ENCODE measurements around the gene SLC2A11.

The SLC2A11 gene

GRCh38 chr22:23875801-23876200, 18.1 kb downstream of the SLC2A11 start:
- Histone ChIP-seq H3F3A (ENCODE audit: insufficient read depth) (no peaks in the 10 kb centered on the region), H3K9me2 (replicated peaks; ENCODE audit: insufficient read depth, low read length) (no peaks in the 10 kb centered on the region), H3K36me3 (ENCODE audit: low read length) (no peaks in the 10 kb centered on the region), H3K27me3 (ENCODE audit: low read length) (no peaks in the 10 kb centered on the region), H2AFZ (ENCODE audit: low read depth, low read length, severe bottlenecking) (no peak overlapping the region), H3K9me3 (ENCODE audit: insufficient read depth, low read length) (no peaks in the 10 kb centered on the region), H3K79me2 (ENCODE audit: insufficient read depth, low read length) (no peaks in the 10 kb centered on the region), H3K27ac (ENCODE audit: low read depth, low read length) (no peak overlapping the region), H3K4me3 (ENCODE audit: insufficient read depth, low read length, poor library complexity, severe bottlenecking) (no peak overlapping the region), H4K20me1 (ENCODE audit: low read depth, low read length) (no peaks in the 10 kb centered on the region), H3K4me2 (ENCODE audit: low read depth, low read length, poor library complexity, severe bottlenecking) (no peak overlapping the region), H3K9ac (ENCODE audit: low read length) (no peak overlapping the region)
- TF ChIP-seq CTCF (IDR thresholded peaks at IDR 0.05; ENCODE audit: insufficient read depth, low read length, poor library complexity, severe bottlenecking), result no peak
- no peak for TF ChIP-seq EZH2phosphoT487 (conservative IDR thresholded peaks at IDR 0.05; ENCODE audit: low read length)

GRCh38 chr22:23877566-23877965, 19.9 kb downstream of the SLC2A11 start:
- H3K36me3 ChIP-seq (ENCODE audit: low read length), result no peaks in the 10 kb centered on the region
- TF ChIP-seq EZH2phosphoT487 (conservative IDR thresholded peaks at IDR 0.05; ENCODE audit: low read length) (no peak), CTCF (IDR thresholded peaks at IDR 0.05; ENCODE audit: insufficient read depth, low read length, poor library complexity, severe bottlenecking) (no peak)
- no peaks in the 10 kb centered on the region for H3F3A ChIP-seq (ENCODE audit: insufficient read depth)

GRCh38 chr22:23878219-23878618, 20.5 kb downstream of the SLC2A11 start:
- Histone ChIP-seq H3K79me2 (ENCODE audit: insufficient read depth, low read length) (no peaks in the 10 kb centered on the region), H3K36me3 (ENCODE audit: low read length) (no peaks in the 10 kb centered on the region), H4K20me1 (ENCODE audit: low read depth, low read length) (no peaks in the 10 kb centered on the region), H3K4me2 (ENCODE audit: low read depth, low read length, poor library complexity, severe bottlenecking) (no peak overlapping the region), H2AFZ (ENCODE audit: low read depth, low read length, severe bottlenecking) (no peak overlapping the region), H3F3A (ENCODE audit: insufficient read depth) (no peaks in the 10 kb centered on the region), H3K27me3 (ENCODE audit: low read length) (no peaks in the 10 kb centered on the region), H3K9me2 (replicated peaks; ENCODE audit: insufficient read depth, low read length) (no peaks in the 10 kb centered on the region), H3K27ac (ENCODE audit: low read depth, low read length) (no peak overlapping the region), H3K4me3 (ENCODE audit: insufficient read depth, low read length, poor library complexity, severe bottlenecking) (no peak overlapping the region), H3K9ac (ENCODE audit: low read length) (no peak overlapping the region), H3K9me3 (ENCODE audit: insufficient read depth, low read length) (no peaks in the 10 kb centered on the region)
- TF ChIP-seq EZH2phosphoT487 (conservative IDR thresholded peaks at IDR 0.05; ENCODE audit: low read length) (no peak), CTCF (IDR thresholded peaks at IDR 0.05; ENCODE audit: insufficient read depth, low read length, poor library complexity, severe bottlenecking) (no peak)

More at GRCh38 chr22:23877566-23877965, 19.9 kb downstream of the SLC2A11 start:
- no peaks in the 10 kb centered on the region for H3K27me3 ChIP-seq (ENCODE audit: low read length)
- no peak overlapping the region for H3K9ac ChIP-seq (ENCODE audit: low read length)
- H3K79me2 ChIP-seq (ENCODE audit: insufficient read depth, low read length), result no peaks in the 10 kb centered on the region
- H3K4me3 ChIP-seq (ENCODE audit: insufficient read depth, low read length, poor library complexity, severe bottlenecking), result no peak overlapping the region
- H3K27ac ChIP-seq (ENCODE audit: low read depth, low read length), result no peak overlapping the region
- H2AFZ ChIP-seq (ENCODE audit: low read depth, low read length, severe bottlenecking), result no peak overlapping the region
- no peaks in the 10 kb centered on the region for H4K20me1 ChIP-seq (ENCODE audit: low read depth, low read length)
- no peak overlapping the region for H3K4me2 ChIP-seq (ENCODE audit: low read depth, low read length, poor library complexity, severe bottlenecking)
- no peaks in the 10 kb centered on the region for H3K9me3 ChIP-seq (ENCODE audit: insufficient read depth, low read length)
- no peaks in the 10 kb centered on the region for H3K9me2 ChIP-seq (replicated peaks; ENCODE audit: insufficient read depth, low read length)

All from SU-DHL-6 (cell line).